Right renal cortex interstitium (tissue), 3 donors: ENCODE results near the gene GP5. TPM values are rescaled to one million over a fixed set of nuclear protein-coding genes. Genes with fewer than 3 reads are reported as not detected.

Experiments
- DNase-seq, 3 donors: peaks; one replicate each; pipeline ENCODE4 v3.0.0-alpha.2; 2013; ENCODE audit warnings: low read depth in 3 of 3, low spot score in 2 of 3
- polyA plus RNA-seq, 3 donors: library from polyadenylated mRNA; unstranded; fragments of 120-200 nt; gene quantifications; one replicate each; pipeline ENCODE4 v1.2.1, GENCODE V29; 2013; ENCODE audit not compliant: insufficient read length in 3 of 3

Gene GP5
- polyA plus RNA-seq, 3 donors = 0.47 to 0.85 (median 0.72) TPM

- DNase-seq = no peak
These were observed 46.3 kb downstream of the GP5 start for GRCh38 chr3:194352667-194353246.

DNA sequence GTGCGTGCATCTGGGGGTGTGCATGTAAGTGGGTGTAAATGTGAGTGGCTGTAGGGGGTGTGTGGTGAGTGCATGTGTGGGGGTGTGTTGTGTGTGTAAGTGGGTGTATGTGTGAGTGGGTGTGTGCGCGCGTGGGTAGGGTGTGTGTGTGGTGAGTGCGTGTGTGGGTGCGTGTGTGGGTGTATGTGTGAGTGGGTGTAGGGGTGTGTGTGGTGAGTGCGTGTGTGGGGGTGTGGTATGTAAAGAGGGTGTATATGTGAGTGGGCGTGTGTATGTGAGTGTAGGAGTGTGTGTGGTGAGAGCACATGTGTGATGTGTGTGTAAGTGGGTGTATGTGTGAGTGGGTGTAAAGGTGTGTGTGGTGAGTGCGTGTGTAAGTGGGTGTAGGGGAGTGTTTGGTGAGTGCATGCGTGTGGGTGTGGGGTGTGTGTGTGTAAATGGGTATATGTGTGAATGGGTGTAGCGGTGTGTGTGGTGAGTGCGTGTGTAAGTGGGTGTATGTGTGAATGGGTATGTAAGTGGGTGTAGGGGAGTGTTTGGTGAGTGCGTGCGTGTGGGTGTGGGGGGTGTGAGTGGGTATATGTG is 47.0 kb downstream of the GP5 start:
- no peak for DNase-seq

DNA sequence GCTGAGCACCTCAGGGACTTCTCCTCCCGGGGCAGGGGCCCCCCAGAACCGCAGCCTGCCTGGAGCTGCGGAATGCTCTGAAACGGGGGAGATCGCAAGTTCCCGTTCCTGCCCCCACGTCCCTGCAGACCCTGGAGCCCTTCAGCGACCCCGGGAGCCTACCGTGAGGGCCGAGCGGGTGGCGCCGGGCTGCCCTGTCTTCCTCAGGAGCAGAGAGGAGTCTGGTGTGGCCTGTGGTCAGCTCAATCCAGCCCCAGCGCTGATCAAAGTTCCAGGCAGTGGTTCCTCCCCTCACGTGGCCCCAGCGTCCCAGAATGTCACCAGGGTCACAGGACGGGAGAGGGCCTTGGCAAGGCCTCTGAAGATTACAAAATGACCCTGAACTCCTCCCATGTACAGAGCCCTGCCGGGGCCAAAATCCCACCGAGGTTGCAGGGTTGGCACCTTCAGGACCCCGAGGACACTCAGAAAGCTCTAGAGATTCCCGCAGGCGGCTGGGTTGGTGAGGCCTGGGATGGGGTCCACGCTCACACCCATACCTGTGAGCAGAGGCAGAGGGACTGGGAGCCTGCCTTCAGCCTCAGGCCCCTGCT is 47.9 kb downstream of the GP5 start, which contains the start of gene CPN2:
CPN2 (minus strand) TSS at position 249 of the 593 bp plus-strand sequence. CDS start 8,626 bp downstream, outside the sequence.
- DNase-seq = no peak

- DNase-seq = no peak
These were observed 48.4 kb downstream of the GP5 start for GRCh38 chr3:194350726-194351071.

GRCh38 chr3:194348354-194348753 is 50.7 kb downstream of the GP5 start:
- no peak for DNase-seq

- DNase-seq = no peak
These were observed 52.4 kb downstream of the GP5 start for GRCh38 chr3:194346621-194347020.

GRCh38 chr3:194346035-194346434 is 53.0 kb downstream of the GP5 start:
- DNase-seq = no peak

Other genes with a start within 250 kb of the GP5 start
- under 1 TPM; 0.11 to 0.69 (median 0.65) TPM for gene CPN2, start 47.9 kb downstream of the GP5 start, polyA plus RNA-seq
- gene LRRC15, start 29.5 kb downstream of the GP5 start, polyA plus RNA-seq = under 1 TPM in 1 of 3 donors, not detected in 2; 0.06 TPM
- gene ATP13A3, start 87.7 kb upstream of the GP5 start, polyA plus RNA-seq = 100 to 1,000 TPM; 107 to 117 (median 108) TPM
- 10 to 100 TPM; 14.4 to 14.8 (median 14.7) TPM for gene TMEM44, start 234.2 kb upstream of the GP5 start, polyA plus RNA-seq